Lower leg skin (tissue), 4 donors: ENCODE measurements around the gene FURIN. TPM values are rescaled to one million over a fixed set of nuclear protein-coding genes. Genes with fewer than 3 reads are reported as not detected.

Source experiments
- DNase-seq, 2 donors: peaks; one replicate each; pipeline ENCODE4 v3.0.0-alpha.2; 2019; ENCODE audit warnings: low spot score in 2 of 2
- H3K4me3 ChIP-seq: fragments of 200-600 bp; sonication (generic); 2 replicates; pipeline ENCODE4 v1.5.1; 2017; ENCODE audit warnings: mild to moderate bottlenecking, low read depth; ENCODE audit not compliant: poor library complexity, severe bottlenecking
- POLR2A ChIP-seq, 2 donors: fragments of 450-650 bp; IDR thresholded peaks; one replicate each; pipeline ENCODE4 v1.6.1; 2016 to 2017; ENCODE audit warnings: antibody characterized with exemption in 2 of 2, mild to moderate bottlenecking in 1 of 2, moderate library complexity in 1 of 2
- WGBS, 2 donors: methylation state at CpG; one replicate each; pipeline ENCODE4 v1.1.5; 2018; 5-methylcytosine and 5-hydroxymethylcytosine counted together
- intact Hi-C: fragments of 100-400 bp; cut with DNase I; formaldehyde crosslinking; loops from one replicate; pipeline ENCODE4 v1.15.0; 2023; ENCODE audit warnings: low total_unique reads
- total RNA-seq, 4 donors: library from RNA; depleted of rRNA; stranded (reverse); fragments of >200 nt; gene quantifications; one replicate each; pipeline ENCODE4 v1.1.0, GENCODE V29; 2016
- TF ChIP-seq, protein P1 (sequence below), 3 donors: fragments of 450-650 bp; IDR thresholded peaks; one replicate each; pipeline ENCODE4 v1.5.1; 2016; ENCODE audit warnings: antibody characterized with exemption in 3 of 3, mild to moderate bottlenecking in 3 of 3, moderate library complexity in 2 of 3

FURIN gene
- total RNA-seq, 4 donors from 2014 or later, result 114 to 163 (median 149) TPM

GRCh38 chr15:90931575-90931827 lies 63.1 kb downstream of the FURIN start:
- no peak for DNase-seq
- H3K4me3 ChIP-seq, result no peak overlapping the region
- intact Hi-C loops, result no loop called here
- TF ChIP-seq POLR2A (IDR thresholded peaks at IDR 0.05), result no peak
- TF ChIP-seq, protein P1, sequence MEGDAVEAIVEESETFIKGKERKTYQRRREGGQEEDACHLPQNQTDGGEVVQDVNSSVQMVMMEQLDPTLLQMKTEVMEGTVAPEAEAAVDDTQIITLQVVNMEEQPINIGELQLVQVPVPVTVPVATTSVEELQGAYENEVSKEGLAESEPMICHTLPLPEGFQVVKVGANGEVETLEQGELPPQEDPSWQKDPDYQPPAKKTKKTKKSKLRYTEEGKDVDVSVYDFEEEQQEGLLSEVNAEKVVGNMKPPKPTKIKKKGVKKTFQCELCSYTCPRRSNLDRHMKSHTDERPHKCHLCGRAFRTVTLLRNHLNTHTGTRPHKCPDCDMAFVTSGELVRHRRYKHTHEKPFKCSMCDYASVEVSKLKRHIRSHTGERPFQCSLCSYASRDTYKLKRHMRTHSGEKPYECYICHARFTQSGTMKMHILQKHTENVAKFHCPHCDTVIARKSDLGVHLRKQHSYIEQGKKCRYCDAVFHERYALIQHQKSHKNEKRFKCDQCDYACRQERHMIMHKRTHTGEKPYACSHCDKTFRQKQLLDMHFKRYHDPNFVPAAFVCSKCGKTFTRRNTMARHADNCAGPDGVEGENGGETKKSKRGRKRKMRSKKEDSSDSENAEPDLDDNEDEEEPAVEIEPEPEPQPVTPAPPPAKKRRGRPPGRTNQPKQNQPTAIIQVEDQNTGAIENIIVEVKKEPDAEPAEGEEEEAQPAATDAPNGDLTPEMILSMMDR (IDR thresholded peaks at IDR 0.05), result no peak
- WGBS, 2 donors, result 22 to 33% methylated on average over 6 of the region's 6 CpGs

DNA sequence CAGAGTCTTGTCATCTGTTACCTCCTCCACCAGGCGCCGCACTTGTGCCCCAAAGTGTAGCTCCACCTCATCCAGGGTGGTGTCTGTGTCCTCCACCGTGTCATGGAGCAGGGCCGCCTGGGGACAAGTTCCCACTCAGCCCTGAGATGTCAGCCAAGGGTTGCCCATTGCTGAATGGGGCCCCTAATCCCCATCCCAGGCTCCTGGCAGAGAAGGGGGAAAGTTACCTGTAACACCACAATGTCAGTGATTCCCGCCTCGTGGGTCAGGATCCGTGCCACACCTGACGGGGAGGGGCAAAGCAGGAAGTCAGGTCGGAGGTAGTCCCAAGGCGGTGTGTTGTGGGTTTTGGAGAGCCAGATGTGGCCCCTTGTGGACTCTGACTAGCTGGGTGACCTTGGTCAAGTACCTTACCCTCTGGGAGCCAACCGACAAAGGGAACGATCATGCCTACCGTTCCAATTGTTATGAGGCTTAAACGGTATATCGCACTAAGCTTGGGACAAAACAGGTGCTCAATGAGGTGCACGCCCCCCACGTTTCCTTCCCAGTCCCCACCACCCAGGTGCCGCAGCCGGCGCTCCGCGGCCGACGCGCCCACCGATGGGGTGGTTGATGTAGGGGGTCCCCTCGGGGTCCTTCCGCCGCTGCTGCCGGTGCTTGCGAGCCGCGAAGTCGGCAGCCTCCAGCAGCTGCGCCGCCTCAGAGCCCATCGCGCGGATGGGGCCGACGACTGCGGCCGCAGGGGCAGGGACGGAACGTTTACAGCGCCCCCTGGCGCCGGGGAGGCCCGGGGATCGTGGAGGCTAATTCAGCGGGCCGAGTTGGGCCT lies 63.7 kb downstream of the FURIN start, which contains the start of gene HDDC3:
HDDC3 (minus strand) TSS at position 722 of the 832 bp plus-strand sequence; CDS start at position 713, 9 bp downstream.
- 0 to 4% methylated on average over 25 to 31 of the region's 52 CpGs for WGBS, 2 donors
- intact Hi-C loops, result no loop called here
- TF ChIP-seq, protein P1 (IDR thresholded peaks at IDR 0.05), result peak in 1 of 3 donors; percentile 18
- TF ChIP-seq POLR2A (IDR thresholded peaks at IDR 0.05), result no peak
- H3K4me3 ChIP-seq, result peak within 1 kb of the TSS; percentile 59
- peak; percentile 84 to 98 for DNase-seq

- intact Hi-C loops, result no loop called here
- H3K4me3 ChIP-seq, result no peak overlapping the region
- WGBS, 2 donors, result 15 to 18% methylated on average over 5 of the region's 5 CpGs
- no peak for DNase-seq
- TF ChIP-seq, protein P1 (IDR thresholded peaks at IDR 0.05), result no peak
- TF ChIP-seq POLR2A (IDR thresholded peaks at IDR 0.05), result no peak
Measured at GRCh38 chr15:90932660-90932991, 64.2 kb downstream of the FURIN start.

Other genes starting within 250 kb of the FURIN start
- gene BLM, start 151.2 kb upstream of the FURIN start, total RNA-seq, result 1 to 10 TPM in 1 of 4 donors, under 1 TPM in 3; 0.30 to 2.0 (median 0.45) TPM
- 10 to 100 TPM in 2 of 4 donors, 1 to 10 TPM in 2; 3.6 to 17.9 (median 11.0) TPM for gene FES, start 15.9 kb downstream of the FURIN start, total RNA-seq
- gene MAN2A2, start 34.7 kb downstream of the FURIN start, total RNA-seq, result 10 to 100 TPM; 21.8 to 43.5 (median 27.4) TPM
- 10 to 100 TPM; 12.0 to 21.1 (median 19.4) TPM for gene HDDC3, start 64.0 kb downstream of the FURIN start, total RNA-seq
- 10 to 100 TPM; 56.5 to 79.1 (median 68.2) TPM for gene UNC45A, start 66.7 kb downstream of the FURIN start, total RNA-seq
- gene RCCD1, start 86.3 kb downstream of the FURIN start, total RNA-seq, result 10 to 100 TPM; 11.0 to 24.5 (median 14.1) TPM
- 10 to 100 TPM; 16.3 to 24.4 (median 19.5) TPM for gene PRC1, start 125.9 kb downstream of the FURIN start, total RNA-seq
- gene VPS33B, start 154.0 kb downstream of the FURIN start, total RNA-seq, result 10 to 100 TPM in 3 of 4 donors, 1 to 10 TPM in 1; 9.5 to 16.4 (median 12.9) TPM
- 1 to 10 TPM in 2 of 4 donors, under 1 TPM in 2; 0.42 to 2.3 (median 0.88) TPM for gene SV2B, start 231.7 kb downstream of the FURIN start, total RNA-seq